ENCODE data around the gene LRRK1.

Gene LRRK1

DNA sequence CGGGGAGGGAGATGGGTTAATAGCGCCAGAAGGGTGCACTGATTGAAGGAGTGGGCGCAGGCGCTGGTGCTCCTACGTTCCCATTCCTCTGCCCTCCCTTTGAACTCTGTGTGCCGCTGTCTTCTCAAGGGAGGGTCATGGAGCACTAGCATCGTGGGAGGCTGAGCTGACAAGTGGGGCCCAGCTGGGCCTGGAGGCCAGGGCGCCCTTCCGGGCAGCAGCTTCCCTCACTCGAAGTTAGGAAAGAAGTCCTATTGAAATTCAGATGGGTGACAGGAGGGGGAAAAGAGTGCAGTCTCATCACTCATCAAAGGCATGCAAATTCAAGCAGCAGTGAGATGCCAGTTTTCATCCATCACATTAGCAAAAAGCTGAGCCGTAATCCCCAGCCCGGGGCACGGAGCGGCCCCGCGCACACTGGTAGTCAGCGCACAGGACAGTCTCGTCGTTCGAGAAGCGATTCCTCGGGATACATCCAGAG, 128.2 kb downstream of the LRRK1 start:
- DNase-seq: no peak

DNA sequence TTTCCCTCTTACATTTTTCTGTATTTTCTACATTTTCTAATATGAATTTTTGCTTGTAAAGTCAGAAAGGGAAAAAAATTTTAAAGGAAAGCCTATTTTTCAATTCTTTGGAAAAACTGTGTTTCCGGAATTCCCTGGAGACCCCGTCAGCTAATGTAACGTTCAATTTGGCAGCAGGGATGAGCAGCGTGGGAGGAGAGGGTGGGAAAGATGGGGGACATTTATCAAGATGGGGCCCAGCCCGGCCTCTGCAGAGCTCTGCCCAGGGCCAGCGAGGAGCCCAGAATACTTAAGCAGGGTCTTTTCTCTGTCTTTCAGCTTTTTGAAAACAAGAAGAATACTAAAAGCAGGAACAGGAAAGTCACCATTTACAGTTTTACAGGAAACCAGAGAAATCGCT, 129.0 kb downstream of the LRRK1 start:
- no peak for DNase-seq

DNA sequence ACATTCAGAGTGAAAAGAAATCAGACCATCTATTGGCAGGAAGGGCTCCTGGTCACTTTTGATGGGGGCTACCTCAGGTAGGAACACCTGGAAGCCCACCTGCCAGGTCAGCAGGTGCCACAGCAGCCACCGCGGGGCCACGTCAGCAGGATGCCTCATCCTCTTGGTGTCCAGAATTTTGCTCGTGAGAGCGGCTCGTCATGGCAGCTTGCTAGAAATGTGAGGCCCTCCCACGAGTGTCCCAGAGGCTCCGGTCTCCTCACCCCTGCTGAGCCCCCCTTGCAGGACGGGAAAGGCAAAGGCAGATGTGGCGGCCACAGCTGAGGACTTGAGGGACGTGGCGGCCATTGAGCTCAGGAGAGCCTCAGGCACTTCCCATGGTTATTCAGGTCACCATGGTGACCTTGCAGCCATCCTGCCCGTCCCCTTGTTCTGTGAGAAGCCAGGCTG, 129.4 kb downstream of the LRRK1 start:
- DNase-seq: no peak

DNA sequence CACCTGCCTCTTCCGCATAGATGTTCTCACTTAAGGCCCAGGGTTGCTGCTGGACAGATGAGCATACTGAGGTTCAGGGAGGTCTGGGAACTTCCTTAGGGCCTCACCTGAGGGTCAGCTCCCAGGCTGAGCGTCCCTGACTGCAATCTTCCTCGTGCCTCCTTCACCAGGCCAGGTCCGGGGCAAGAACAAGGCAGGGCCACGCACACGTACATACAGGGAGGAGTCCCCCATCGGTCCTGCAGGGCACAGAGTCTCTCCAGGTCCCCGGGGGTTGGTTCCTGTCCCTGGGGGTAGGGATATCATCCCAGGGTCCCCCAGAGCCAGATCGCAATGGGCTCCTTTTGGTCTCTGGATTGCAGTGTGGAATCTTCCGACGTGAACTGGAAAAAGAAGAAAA, 130.1 kb downstream of the LRRK1 start:
- no peak for DNase-seq

DNA sequence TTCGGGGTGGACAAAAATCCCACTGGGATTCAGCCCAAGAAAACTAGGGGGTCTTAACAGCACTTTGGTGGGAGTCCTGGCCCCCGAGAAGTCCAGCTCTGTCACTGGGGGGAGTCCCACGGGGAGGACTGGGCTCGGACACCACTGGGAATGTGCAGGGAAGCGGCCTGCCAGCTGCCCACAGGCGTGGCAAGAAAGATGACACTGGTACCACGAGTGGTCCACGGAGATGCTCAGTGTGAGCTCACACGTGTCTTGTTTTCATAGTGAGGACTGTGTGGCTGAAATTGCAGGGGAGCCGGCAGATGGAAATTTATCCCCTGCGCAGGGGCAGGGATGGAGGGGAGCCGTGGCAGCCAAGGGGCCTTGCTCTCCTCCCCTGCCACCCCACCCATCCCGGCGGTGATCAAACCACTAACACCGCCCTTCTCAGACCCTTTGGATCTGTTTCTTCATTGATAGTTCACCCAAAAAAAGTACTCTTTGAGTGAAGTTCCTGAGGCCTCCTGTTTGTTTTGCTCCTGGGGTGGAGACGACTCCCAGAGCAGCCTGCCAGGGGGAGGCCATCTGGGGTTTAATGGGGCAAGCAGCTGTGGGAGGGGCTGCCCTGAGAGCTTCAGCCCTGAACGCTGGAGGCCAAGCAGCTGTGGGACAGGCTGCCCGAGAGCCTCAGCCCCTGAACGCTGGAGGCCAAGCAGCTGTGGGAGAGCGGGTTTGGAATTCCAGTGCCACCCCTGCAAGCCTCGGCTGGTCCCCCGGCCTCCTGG, 130.9 kb downstream of the LRRK1 start:
- no peak for DNase-seq

DNA sequence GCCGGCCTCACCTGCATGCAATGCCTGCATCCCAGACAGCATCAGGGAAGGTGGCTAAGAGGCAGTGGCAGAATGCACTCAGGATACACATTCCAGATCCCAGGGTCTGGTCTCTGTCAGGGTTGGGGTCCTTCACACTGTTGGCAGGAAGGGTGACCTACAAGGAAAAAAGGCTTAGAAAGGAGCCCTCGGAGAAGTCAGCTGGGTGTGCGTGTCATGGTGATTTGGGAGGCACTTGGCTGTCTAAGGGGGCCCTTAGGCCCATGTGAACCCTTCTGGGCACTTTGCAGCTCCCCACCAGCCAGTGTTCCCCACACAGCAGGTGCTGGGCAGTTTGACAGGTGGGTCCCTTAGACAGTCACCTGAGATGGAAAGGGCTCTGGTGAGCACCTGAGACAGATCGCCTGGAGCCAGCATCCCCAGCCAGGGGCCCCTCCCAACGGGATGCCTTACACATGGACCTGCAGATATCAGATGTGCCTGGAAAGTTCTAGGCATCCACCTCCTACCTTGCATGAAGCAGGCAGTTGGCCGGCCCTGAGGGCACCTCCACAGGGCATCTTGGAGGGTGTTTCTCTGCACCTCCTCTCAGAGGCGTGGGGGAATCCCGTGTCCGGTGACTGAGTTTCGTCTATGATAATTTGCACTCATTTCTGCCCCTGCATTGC, 131.6 kb downstream of the LRRK1 start:
- no peak for DNase-seq

DNA sequence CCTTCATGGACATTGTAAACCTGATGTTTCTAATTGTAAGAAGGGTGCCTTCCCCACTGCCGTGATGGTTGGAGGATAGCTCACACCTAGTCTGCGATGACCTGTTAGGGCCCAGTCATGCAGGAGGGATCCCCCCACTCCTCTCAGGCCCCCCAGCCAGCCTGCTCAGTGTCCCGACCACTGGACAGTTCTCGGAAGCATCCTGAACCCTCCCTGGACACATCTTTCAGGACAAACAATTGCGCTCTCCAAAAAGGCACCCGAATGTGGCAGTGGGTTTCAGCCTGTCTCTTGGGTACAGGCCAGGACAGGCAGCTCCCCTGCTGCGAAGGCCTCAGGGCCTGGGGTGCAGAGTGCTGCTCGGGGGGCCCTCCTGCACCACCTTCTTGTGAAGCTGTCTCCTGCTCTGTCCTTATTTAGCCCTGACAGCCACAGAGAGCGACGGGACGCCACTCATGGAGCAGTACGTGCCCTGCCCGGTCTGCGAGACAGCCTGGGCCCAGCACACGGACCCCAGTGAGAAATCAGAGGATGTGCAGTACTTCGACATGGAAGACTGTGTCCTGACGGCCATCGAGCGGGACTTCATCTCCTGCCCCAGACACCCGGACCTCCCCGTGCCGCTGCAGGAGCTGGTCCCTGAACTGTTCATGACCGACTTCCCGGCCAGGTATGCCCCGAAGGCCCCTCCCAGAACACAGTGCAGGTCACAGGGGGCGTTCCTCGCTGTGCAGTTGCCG, 132.3 kb downstream of the LRRK1 start:
- DNase-seq: no peak

DNA sequence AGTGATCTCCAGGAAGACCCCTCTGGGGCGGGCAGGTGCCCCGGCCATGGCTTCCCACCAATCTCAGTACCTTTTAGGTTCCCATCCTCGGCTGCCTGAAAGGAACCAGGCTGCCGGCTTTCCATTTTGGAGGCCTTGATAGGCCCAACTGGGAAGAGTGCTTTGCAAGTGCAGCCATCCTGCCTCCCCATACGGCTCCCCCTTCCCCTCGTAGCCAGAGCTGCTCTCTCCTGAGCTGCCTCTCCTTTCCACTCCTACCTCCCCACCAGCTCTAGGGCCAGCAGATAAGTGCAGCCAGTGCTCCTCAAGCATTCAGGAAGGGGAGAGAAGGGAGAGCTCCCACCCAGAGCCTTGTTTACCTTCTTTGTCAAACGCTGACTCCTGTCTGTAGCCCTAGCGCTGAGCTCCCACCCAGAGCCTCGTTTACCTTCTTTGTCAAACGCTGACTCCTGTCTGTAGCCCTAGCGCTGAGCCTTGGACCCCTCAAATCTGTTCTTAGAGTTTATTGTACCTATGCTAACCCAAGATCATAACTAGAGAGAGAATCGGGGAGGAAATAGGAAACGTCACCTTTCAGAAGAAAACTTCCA, 133.0 kb downstream of the LRRK1 start:
- no peak for DNase-seq

DNA sequence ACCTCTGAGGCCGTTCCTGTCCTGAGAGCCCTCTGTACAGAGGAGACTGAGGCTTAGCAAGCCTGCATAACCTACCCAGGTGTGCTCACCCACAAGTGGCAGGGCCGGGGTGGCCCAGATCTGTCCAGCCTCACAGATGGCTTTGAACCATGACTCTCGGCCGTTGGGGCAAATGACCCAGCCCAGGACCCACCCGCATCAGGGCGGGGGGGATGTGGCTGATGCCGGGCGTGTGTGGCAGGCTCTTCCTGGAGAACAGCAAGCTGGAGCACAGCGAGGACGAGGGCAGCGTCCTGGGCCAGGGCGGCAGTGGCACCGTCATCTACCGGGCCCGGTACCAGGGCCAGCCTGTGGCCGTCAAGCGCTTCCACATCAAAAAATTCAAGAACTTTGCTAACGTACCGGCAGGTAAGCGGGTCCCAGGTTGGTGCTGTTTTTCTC, 133.5 kb downstream of the LRRK1 start:
- no peak for DNase-seq

DNA sequence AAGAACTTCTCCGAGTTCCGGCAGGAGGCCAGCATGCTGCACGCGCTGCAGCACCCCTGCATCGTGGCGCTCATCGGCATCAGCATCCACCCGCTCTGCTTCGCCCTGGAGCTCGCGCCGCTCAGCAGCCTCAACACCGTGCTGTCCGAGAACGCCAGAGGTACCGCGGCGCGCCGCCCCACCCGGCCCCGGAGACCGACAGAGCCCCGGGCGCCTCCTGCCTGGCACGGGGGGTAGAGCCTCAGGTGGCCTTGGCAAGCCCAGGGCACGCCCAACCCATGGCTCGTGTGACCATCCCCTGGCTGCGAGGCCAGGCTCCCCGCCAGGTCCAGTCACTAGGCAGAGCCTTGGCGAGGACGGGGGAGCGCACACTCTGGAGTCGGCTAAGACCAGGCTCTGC, 134.1 kb downstream of the LRRK1 start:
- no peak for DNase-seq

DNA sequence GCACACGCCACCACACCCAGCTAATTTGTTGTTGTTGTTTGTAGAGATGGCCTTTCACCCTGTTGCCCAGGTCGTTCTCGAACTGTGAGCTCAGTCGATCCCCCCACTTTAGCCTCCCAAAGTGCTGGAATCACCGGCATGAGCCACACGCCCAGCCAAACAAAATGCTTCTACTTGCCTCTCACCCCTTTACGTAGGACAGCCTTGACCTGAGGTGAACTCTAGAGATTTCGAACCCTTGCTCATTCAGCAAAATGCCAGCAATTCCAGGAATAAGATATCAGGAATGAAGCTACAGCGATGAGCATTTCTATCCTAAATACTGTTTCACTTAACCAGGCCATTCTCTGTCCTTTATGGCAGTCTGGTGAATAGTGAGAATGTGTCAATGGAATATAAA, 135.0 kb downstream of the LRRK1 start:
- DNase-seq: no peak

DNA sequence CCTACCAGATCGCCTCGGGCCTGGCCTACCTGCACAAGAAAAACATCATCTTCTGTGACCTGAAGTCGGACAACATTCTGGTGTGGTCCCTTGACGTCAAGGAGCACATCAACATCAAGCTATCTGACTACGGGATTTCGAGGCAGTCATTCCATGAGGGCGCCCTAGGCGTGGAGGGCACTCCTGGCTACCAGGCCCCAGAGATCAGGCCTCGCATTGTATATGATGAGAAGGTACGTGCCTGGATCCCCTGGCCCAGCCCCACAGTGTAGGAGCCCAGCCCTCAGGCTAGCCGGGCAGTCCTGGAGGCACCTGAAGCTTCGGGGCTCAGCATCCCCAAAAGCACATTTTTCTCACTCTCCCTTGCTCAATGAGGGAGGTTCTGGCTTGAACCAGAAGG, 135.8 kb downstream of the LRRK1 start:
- no peak for DNase-seq

DNA sequence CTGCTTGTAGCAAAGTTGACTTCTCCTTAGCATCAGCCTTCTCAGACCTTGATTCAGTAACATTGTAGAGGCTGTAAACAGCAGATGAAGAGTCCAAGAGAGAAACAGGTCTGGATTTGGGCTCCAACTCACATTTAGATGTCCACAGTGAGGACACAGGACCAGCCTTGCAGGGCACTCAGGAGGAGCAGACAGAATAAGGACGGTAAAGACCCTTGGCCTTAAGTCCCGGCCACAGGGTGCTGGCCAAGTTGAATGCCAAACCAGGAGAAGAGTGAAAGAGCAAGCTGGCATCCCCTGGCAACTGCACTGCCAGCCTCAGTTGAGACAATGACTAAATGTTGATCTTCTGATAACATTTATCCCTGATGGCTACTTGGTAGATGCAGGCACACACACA, 136.3 kb downstream of the LRRK1 start:
- DNase-seq: no peak

DNA sequence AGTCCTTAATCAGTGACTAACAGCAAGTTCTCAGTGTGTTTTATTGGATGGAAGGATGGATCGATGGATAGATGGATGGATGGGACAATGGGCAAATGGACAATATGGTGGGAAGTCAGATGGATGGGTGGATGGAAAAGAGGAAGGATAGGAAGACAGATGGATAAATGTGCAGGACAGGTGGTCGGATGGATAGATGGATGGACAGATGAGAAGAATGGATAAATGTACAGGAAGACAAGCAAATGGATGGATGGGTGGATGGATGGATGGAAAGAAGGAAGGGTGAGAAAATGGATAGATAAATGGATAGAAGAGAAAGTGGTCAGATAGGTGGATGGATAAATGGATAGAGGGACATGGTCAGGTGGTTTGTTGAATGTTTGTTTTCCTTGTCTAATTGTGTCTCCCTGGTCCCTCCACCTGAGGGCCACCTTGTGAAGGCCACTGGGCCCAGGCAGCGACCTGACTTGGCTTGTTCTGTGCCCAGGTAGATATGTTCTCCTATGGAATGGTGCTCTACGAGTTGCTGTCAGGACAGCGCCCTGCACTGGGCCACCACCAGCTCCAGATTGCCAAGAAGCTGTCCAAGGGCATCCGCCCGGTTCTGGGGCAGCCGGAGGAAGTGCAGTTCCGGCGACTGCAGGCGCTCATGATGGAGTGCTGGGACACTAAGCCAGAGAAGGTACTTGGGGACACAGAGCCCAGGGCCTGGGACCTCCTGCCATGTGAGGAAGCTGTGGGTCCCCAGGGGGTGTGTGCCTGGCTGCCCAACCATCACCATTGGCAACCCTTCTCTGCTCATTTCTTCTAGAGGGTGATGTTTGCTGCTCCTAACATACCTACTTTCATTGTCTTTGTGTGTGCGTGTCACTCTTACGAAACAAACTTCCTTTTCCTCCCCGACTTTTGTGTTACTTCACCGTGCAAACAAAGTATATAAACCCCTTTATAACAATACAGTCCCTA, 137.5 kb downstream of the LRRK1 start:
- DNase-seq: no peak

DNA sequence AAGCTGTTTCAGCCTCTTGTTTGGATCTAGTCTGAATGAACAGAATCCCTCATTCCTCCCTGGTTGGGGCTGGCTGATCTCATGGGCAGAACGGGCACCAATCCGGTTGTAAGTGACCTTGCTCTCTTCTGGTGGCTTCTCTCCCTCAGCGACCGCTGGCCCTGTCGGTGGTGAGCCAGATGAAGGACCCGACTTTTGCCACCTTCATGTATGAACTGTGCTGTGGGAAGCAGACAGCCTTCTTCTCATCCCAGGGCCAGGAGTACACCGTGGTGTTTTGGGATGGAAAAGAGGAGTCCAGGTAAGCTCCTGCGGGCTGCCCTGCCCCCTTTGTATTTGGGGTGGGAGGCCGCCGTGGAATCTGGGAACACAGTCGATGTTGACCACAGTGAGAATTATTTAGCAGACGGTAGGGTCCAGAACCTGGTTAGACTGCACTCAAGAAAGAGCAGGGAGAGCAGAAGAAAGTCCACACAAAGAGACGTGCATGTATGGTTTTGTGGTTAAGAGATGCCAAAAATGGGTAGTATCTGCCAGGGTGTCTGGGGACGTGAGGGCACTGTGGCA, 138.8 kb downstream of the LRRK1 start:
- no peak for DNase-seq

DNA sequence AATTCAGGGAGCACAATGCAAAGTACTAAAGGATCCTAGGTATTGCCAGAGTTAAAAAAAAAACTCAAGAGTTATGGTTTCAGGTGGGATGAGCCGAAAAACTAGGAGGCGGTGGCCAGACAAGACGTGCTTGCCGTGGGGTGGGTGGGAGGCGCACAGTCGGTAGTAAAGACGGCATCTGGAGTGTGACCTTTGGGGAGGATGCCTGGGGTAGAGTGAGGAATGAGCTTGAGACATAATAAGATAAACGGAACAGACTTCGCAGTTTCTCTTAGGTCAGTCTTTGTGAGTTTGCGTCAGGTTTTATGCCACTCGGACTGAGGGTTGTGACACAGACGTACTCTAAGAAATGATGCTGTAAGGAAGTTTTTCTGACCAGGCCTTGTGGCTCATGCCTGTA, 139.6 kb downstream of the LRRK1 start:
- DNase-seq: no peak

DNA sequence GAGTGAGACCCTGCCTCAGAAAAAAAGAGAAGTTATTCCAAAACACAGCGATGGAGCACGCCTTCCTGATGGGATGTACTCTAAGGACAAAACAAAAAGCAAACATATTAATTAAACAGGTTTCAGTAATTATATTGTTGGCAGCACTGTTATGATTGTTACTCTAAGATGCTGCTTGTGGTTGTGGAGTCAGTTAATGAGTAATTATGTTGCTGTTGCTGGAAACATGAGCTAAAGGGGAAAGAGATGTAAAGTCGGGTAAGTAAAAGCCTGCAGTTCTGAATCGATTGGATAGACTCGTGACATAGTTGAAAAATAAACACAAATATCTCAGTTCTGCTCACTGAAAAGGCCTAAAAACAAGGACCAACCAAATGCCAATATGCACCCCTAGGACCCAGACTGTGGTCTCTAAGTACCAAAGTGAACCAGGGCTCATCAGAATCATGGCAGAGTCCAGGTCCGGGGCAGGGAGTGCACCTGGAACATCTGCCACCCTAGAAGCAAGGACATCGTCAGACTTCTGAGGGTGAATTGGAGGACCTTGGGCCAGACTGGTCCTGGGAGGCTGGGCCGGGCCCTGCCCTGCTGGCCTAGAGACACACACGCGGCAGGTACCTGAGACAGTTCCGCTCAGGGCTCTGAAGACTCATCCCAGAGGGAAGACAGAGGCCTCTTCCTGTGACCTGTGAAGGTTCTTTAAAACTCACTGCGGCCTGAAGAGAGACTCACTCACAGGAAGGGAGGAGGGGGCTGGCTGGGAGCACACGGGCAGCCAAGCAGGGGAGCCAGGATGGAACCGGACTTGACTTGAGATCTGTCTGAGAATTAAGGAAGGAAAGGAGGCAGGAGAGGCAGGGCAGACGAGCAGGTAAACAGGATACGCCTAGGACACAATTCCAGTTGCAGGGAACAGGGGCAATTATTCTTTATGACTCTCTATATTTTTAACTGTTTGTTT, 140.5 kb downstream of the LRRK1 start:
- no peak for DNase-seq

DNA sequence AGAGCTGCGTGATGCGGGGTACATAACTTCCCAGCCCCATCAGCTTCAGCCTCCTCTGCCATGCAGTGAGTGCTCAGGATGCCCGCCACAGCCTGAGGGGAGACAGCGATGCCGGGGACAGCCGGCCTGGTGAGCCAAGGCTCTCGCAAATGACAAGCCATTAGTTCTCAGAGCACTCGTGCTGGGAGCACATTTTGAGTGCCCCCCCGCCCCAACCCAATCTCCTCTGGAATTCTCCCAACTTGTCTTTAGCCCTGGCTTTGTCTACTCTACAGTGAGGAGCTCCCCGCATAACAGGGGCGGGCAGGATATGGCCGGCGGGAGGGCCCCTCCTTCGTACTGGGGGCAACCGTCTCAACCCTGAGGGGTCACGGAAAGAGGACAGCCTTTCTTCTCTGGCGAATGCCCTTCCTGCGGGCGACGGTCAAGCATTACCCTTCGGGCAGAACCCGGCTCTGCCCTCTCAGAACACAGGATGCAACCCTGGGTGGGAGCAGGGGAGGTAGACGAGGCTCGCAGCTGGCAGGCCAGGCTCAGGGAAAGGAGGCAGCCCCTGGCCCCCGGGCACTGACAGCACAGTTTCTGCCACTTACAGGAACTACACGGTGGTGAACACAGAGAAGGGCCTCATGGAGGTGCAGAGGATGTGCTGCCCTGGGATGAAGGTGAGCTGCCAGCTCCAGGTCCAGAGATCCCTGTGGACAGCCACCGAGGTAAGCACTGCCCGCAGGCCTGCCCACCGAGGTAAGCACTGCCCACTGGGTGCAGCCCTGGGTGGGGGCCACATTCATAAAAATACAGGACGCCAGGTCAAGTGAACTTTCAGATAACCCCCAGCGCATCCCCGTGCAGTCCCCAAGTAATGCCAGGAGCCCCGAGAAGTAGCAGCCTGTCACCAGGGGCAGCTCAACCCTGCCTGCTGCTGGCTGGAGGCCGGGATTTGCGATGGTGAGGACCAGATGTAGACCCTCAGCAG, 141.7 kb downstream of the LRRK1 start:
- DNase-seq: no peak

DNA sequence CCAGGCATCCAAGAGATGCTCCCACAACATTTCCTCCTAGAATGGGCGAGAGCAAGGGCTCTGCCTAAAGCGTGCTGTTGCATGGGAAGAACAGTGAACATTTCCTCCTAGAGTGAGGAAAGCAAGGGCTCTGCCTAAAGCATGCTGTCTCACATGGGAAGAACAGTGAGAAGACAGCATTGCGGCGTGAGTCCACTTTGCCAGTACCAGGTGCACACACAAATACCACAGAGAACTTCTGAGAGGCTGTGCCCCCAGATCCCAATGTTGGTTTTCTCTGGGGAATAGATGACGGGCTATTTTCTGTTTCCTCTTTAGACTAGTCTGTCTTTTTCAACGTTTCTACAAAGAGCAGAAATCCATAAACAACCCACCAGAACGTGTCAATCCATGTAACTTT, 142.9 kb downstream of the LRRK1 start:
- DNase-seq: no peak
